Transverse colon (tissue), 4 donors: Measurements from ENCODE around the gene PSAT1.

Source experiments
- CTCF ChIP-seq, 5 experiments: fragments of 200-600 bp in 3 of 5; fragments of 450-650 bp in 2 of 5; sonication (generic) in 3 of 5; IDR thresholded peaks; 1 replicate in 2 of 5; 2 replicates in 3 of 5; pipeline ENCODE4 v1.5.1; 2016 to 2017; ENCODE audit warnings: antibody characterized with exemption in 5 of 5, inconsistent platforms in 3 of 5, mild to moderate bottlenecking in 2 of 5, moderate library complexity in 1 of 5
- EP300 ChIP-seq: sonication (generic); formaldehyde crosslinking; IDR thresholded peaks from one replicate; pipeline ENCODE4 v1.6.1; 2017; ENCODE audit warnings: antibody characterized with exemption, low read depth
- POLR2A ChIP-seq: fragments of 450-650 bp; IDR thresholded peaks from one replicate; pipeline ENCODE4 v1.6.1; 2016; ENCODE audit warnings: antibody characterized with exemption, mild to moderate bottlenecking, moderate library complexity
- POLR2AphosphoS5 ChIP-seq, 3 donors: sonication (generic); formaldehyde crosslinking; IDR thresholded peaks; one replicate each; pipeline ENCODE4 v1.6.1; 2016; ENCODE audit warnings: antibody characterized with exemption in 3 of 3

- TF ChIP-seq POLR2AphosphoS5 (IDR thresholded peaks at IDR 0.05) (no peak), CTCF (IDR thresholded peaks at IDR 0.05) (no peak), POLR2A (no peak), EP300 (no peak)
Measured at GRCh38 chr9:78286946-78287388, 10.0 kb upstream of the PSAT1 start.
